ENCODE data around the gene NIPSNAP3A. TPM values are rescaled to one million over a fixed set of nuclear protein-coding genes. Genes with fewer than 3 reads are reported as not detected.

Gene NIPSNAP3A
- polyA plus RNA-seq, 1 donor (not counting 4 experiments of a cell fraction or from before 2014, with no cell fraction given): 48.0 TPM

GRCh38 chr9:104750185-104750767, 2.8 kb downstream of the NIPSNAP3A start:
- dilution Hi-C loops (cut with MboI; ENCODE audit: extremely low pct_ligation_motif_present, low sequenced_read_pairs): no loop called here
- H3K27ac ChIP-seq (ENCODE audit: control insufficient read depth, insufficient read depth, low read length): no peak overlapping the region
- no peak overlapping the region for H3K4me2 ChIP-seq (ENCODE audit: control insufficient read depth, extremely low read depth, insufficient read depth, low read depth, low read length)

GRCh38 chr9:104758974-104759373, 11.5 kb downstream of the NIPSNAP3A start:
- H3K27me3 ChIP-seq (ENCODE audit: control insufficient read depth, extremely low read depth, insufficient read depth, low read length): no peaks in the 10 kb centered on the region
- FAIRE-seq: no peak

More at GRCh38 chr9:104750185-104750767, 2.8 kb downstream of the NIPSNAP3A start:
- Histone ChIP-seq H3K9ac (ENCODE audit: control insufficient read depth, extremely low read depth, insufficient read depth, low read length) (no peak overlapping the region), H4K20me1 (ENCODE audit: control insufficient read depth, extremely low read depth, insufficient read depth, low read length) (no peaks in the 10 kb centered on the region), H3K4me1 (ENCODE audit: control insufficient read depth, extremely low read depth, insufficient read depth, low read length) (peaks cover 7% of the 10 kb centered on the region), H2AFZ (ENCODE audit: control insufficient read depth, low read length) (no peak overlapping the region), H3K79me2 (ENCODE audit: control insufficient read depth, insufficient read depth, low read length) (peaks cover 9% of the 10 kb centered on the region), H3K9me1 (ENCODE audit: control insufficient read depth, extremely low read depth, insufficient read depth, low read length) (no peaks in the 10 kb centered on the region), H3K36me3 (ENCODE audit: control insufficient read depth in 2 of 2, extremely low read depth in 1 of 2, insufficient read depth in 2 of 2, low read length in 2 of 2) (no peaks in the 10 kb centered on the region), H3K27me3 (ENCODE audit: control insufficient read depth, extremely low read depth, insufficient read depth, low read length) (no peaks in the 10 kb centered on the region), H3K4me3 (ENCODE audit: control insufficient read depth in 2 of 3, extremely low read depth in 1 of 3, insufficient read depth in 2 of 3, low read depth in 1 of 3, low read length in 3 of 3) (no peak overlapping the region), H3K9me3 (ENCODE audit: control insufficient read depth, low read depth, low read length) (no peaks in the 10 kb centered on the region)
- TF ChIP-seq EZH2 (IDR thresholded peaks at IDR 0.05; ENCODE audit: low read length) (no peak), CTCF (optimal IDR thresholded peaks at IDR 0.05 in 1 of 3, IDR thresholded peaks at IDR 0.05 in 1 of 3, conservative IDR thresholded peaks at IDR 0.05 in 1 of 3; ENCODE audit: extremely low read depth in 1 of 3, insufficient read depth in 2 of 3, low read length in 3 of 3) (no peak)
- no peak for DNase-seq (ENCODE audit: low read depth, low spot score)
- no peak for FAIRE-seq

More at GRCh38 chr9:104758974-104759373, 11.5 kb downstream of the NIPSNAP3A start:
- Histone ChIP-seq H3K9me3 (ENCODE audit: control insufficient read depth, low read depth, low read length) (no peaks in the 10 kb centered on the region), H3K4me3 (ENCODE audit: control insufficient read depth in 2 of 3, extremely low read depth in 1 of 3, insufficient read depth in 2 of 3, low read depth in 1 of 3, low read length in 3 of 3) (no peak overlapping the region), H3K9ac (ENCODE audit: control insufficient read depth, extremely low read depth, insufficient read depth, low read length) (no peak overlapping the region), H3K79me2 (ENCODE audit: control insufficient read depth, insufficient read depth, low read length) (no peaks in the 10 kb centered on the region), H3K27ac (ENCODE audit: control insufficient read depth, insufficient read depth, low read length) (no peak overlapping the region), H3K4me2 (ENCODE audit: control insufficient read depth, extremely low read depth, insufficient read depth, low read depth, low read length) (no peak overlapping the region), H3K9me1 (ENCODE audit: control insufficient read depth, extremely low read depth, insufficient read depth, low read length) (no peaks in the 10 kb centered on the region), H3K4me1 (ENCODE audit: control insufficient read depth, extremely low read depth, insufficient read depth, low read length) (no peaks in the 10 kb centered on the region), H3K36me3 (ENCODE audit: control insufficient read depth in 2 of 2, extremely low read depth in 1 of 2, insufficient read depth in 2 of 2, low read length in 2 of 2) (no peaks in the 10 kb centered on the region), H2AFZ (ENCODE audit: control insufficient read depth, low read length) (no peak overlapping the region), H4K20me1 (ENCODE audit: control insufficient read depth, extremely low read depth, insufficient read depth, low read length) (no peaks in the 10 kb centered on the region)
- no peak for DNase-seq (ENCODE audit: low read depth, low spot score)
- dilution Hi-C loops (cut with MboI; ENCODE audit: extremely low pct_ligation_motif_present, low sequenced_read_pairs): no loop called here
- TF ChIP-seq CTCF (optimal IDR thresholded peaks at IDR 0.05 in 1 of 3, IDR thresholded peaks at IDR 0.05 in 1 of 3, conservative IDR thresholded peaks at IDR 0.05 in 1 of 3; ENCODE audit: extremely low read depth in 1 of 3, insufficient read depth in 2 of 3, low read length in 3 of 3) (no peak), EZH2 (IDR thresholded peaks at IDR 0.05; ENCODE audit: low read length) (no peak)
